LNCaP clone FGC (cell line): ENCODE measurements around the gene COMMD4.
"Not testable (repeated sequence)": the region's sequence is repeated elsewhere in the genome, so short reads cannot be mapped to it uniquely, and the experiment has no call there.

Experiments used
- DNase-seq: peaks from one replicate; pipeline ENCODE4 v3.0.0-alpha.2; 2011; ENCODE audit warnings: low read depth
- H3K4me3 ChIP-seq: 2 replicates; pipeline ENCODE4 v1.5.1; 2011; ENCODE audit warnings: mild to moderate bottlenecking, low read depth, low read length, control low read depth
- CTCF ChIP-seq: IDR thresholded peaks from 2 replicates; pipeline ENCODE4 v1.5.1; 2012; ENCODE audit warnings: mild to moderate bottlenecking; ENCODE audit not compliant: control insufficient read depth, insufficient read depth; ENCODE audit errors: extremely low read depth

COMMD4 gene

GRCh38 chr15:75309711-75310110 lies 26.2 kb upstream of the COMMD4 start:
- no peak overlapping the region for H3K4me3 ChIP-seq
- TF ChIP-seq CTCF: no peak
- DNase-seq: no peak

- DNase-seq, H3K4me3 ChIP-seq: not testable (repeated sequence)
These were observed 23.3 kb upstream of the COMMD4 start for GRCh38 chr15:75312548-75312947.

- H3K4me3 ChIP-seq: no peak overlapping the region
- TF ChIP-seq CTCF: no peak
- DNase-seq: no peak
These were observed 22.6 kb upstream of the COMMD4 start for GRCh38 chr15:75313116-75313845.

DNA sequence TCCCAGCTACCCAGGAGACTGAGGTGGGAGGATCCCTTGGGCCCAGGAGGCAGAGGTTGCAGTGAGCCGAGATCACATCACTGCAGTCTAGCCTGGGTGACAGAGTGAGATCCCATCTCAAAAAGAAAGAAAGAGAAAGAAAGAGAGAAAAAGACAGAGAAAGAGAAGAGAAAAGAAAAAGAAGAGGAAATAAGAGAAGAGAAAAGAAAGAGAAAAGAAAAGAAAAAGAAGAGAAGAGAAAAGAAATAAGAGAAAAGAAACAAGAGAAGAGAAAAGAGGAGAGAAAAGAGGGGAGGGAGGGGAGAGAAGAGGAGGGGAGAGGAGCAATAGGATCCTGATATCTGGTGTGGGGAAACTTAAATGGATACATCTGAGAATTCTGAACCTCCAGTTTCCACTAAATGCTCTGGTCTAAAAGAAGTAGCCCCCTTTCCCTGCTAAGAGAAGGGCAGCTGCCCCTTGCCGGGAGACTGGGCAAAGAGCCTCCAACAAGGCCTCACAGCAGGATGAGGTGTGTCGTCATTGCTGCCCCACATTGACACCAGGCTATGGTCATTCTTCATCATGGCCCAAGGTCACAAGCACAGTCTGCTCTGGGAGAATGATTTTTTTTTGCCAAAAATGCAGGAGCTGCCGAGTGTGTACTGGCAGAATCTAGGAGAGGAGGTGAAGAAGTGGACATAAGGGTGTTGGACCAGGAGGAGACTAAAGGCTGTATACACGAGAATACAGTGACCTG lies 21.1 kb upstream of the COMMD4 start:
- TF ChIP-seq CTCF: no peak
- DNase-seq: no peak
- no peak overlapping the region for H3K4me3 ChIP-seq

- DNase-seq, H3K4me3 ChIP-seq: not testable (repeated sequence)
These were observed 16.5 kb upstream of the COMMD4 start for GRCh38 chr15:75319231-75319897.

GRCh38 chr15:75321711-75322110 lies 14.2 kb upstream of the COMMD4 start:
- no peak for TF ChIP-seq CTCF
- DNase-seq: no peak
- no peak overlapping the region for H3K4me3 ChIP-seq

- H3K4me3 ChIP-seq: no peak overlapping the region
- TF ChIP-seq CTCF: no peak
- DNase-seq: no peak
These were observed 9.9 kb upstream of the COMMD4 start for GRCh38 chr15:75325922-75326321.
